BLaER1 (cell line): ENCODE data around the gene OR5H1.
"Not testable (repeated sequence)": the region's sequence is repeated elsewhere in the genome, so short reads cannot be mapped to it uniquely, and the experiment has no call there.

Source experiments
- H3K27ac ChIP-seq: shearing (Covaris generic); formaldehyde crosslinking; 2 replicates; pipeline ENCODE4 v1.8.1; 2022
- H3K27me3 ChIP-seq: shearing (Covaris generic); formaldehyde crosslinking; 2 replicates; pipeline ENCODE4 v1.8.1; 2022
- H3K36me3 ChIP-seq: shearing (Covaris generic); formaldehyde crosslinking; 2 replicates; pipeline ENCODE4 v1.8.1; 2022
- H3K4me1 ChIP-seq: shearing (Covaris generic); formaldehyde crosslinking; 2 replicates; pipeline ENCODE4 v1.8.1; 2022
- H3K4me2 ChIP-seq: shearing (Covaris generic); formaldehyde crosslinking; 2 replicates; pipeline ENCODE4 v1.8.1; 2022
- H3K4me3 ChIP-seq: shearing (Covaris generic); formaldehyde crosslinking; 2 replicates; pipeline ENCODE4 v1.8.1; 2022
- H3K9ac ChIP-seq: shearing (Covaris generic); formaldehyde crosslinking; 2 replicates; pipeline ENCODE4 v1.8.1; 2022
- H3K9me3 ChIP-seq: shearing (Covaris generic); formaldehyde crosslinking; 2 replicates; pipeline ENCODE4 v1.8.1; 2022
- H4K20me1 ChIP-seq: shearing (Covaris generic); formaldehyde crosslinking; 2 replicates; pipeline ENCODE4 v1.8.1; 2022
- Cebpa-rat ChIP-seq: shearing (Covaris generic); IDR thresholded peaks from 2 replicates; pipeline ENCODE4 v1.8.1; 2022

Gene OR5H1

GRCh38 chr3:98140531-98140930 is 10.0 kb downstream of the OR5H1 start:
- Histone ChIP-seq H3K9me3 (no peaks in the 10 kb centered on the region), H3K4me1 (no peaks in the 10 kb centered on the region), H4K20me1 (no peaks in the 10 kb centered on the region), H3K4me3 (no peak overlapping the region), H3K27ac (no peak overlapping the region), H3K36me3 (no peaks in the 10 kb centered on the region), H3K4me2 (no peak overlapping the region), H3K27me3 (no peaks in the 10 kb centered on the region), H3K9ac (no peak overlapping the region)
- no peak for TF ChIP-seq Cebpa-rat

- Histone ChIP-seq H3K9ac (no peak within 1 kb of the TSS), H3K27ac (no peak within 1 kb of the TSS), H3K27me3 (no peaks in the 10 kb centered on the region), H3K4me2 (no peak within 1 kb of the TSS), H4K20me1 (no peaks in the 10 kb centered on the region), H3K4me3 (no peak within 1 kb of the TSS), H3K9me3 (no peaks in the 10 kb centered on the region), H3K4me1 (no peaks in the 10 kb centered on the region), H3K36me3 (no peaks in the 10 kb centered on the region)
- TF ChIP-seq Cebpa-rat = no peak
These were observed 16.7 kb downstream of the OR5H1 start, which contains the start of gene OR5H14 for GRCh38 chr3:98147179-98147578. Gene OR5H14 (plus strand): TSS chr3:98147479. CDS start chr3:98149386, 1,907 bp downstream.

GRCh38 chr3:98148751-98149150 is 18.2 kb downstream of the OR5H1 start:
- no peak overlapping the region for H3K4me3 ChIP-seq
- no peak for TF ChIP-seq Cebpa-rat
- no peaks in the 10 kb centered on the region for H3K27me3 ChIP-seq
- no peaks in the 10 kb centered on the region for H3K9me3 ChIP-seq
- no peaks in the 10 kb centered on the region for H3K4me1 ChIP-seq
- no peaks in the 10 kb centered on the region for H3K36me3 ChIP-seq
- no peak overlapping the region for H3K9ac ChIP-seq
- H4K20me1 ChIP-seq = no peaks in the 10 kb centered on the region
- no peak overlapping the region for H3K4me2 ChIP-seq
- no peak overlapping the region for H3K27ac ChIP-seq

- not testable (repeated sequence) for H3K36me3 ChIP-seq, H3K9ac ChIP-seq, H3K4me2 ChIP-seq, H3K27ac ChIP-seq, H3K4me1 ChIP-seq, H3K4me3 ChIP-seq, H3K9me3 ChIP-seq, H3K27me3 ChIP-seq, H4K20me1 ChIP-seq
These were observed 18.9 kb downstream of the OR5H1 start for GRCh38 chr3:98149456-98149855.

GRCh38 chr3:98151241-98151640 is 20.7 kb downstream of the OR5H1 start:
- Histone ChIP-seq H3K4me1 (no peaks in the 10 kb centered on the region), H4K20me1 (no peaks in the 10 kb centered on the region), H3K36me3 (no peaks in the 10 kb centered on the region), H3K9ac (no peak overlapping the region), H3K27me3 (no peaks in the 10 kb centered on the region), H3K4me3 (no peak overlapping the region), H3K27ac (no peak overlapping the region), H3K9me3 (no peaks in the 10 kb centered on the region), H3K4me2 (no peak overlapping the region)
- no peak for TF ChIP-seq Cebpa-rat

GRCh38 chr3:98166396-98166795 is 35.9 kb downstream of the OR5H1 start, which contains the start of gene OR5H15:
Gene OR5H15 (plus strand): TSS chr3:98166696. CDS start chr3:98168700, 2,004 bp downstream.
- Histone ChIP-seq H3K4me2 (no peak within 1 kb of the TSS), H3K4me1 (no peaks in the 10 kb centered on the region), H3K9me3 (no peaks in the 10 kb centered on the region), H3K9ac (no peak within 1 kb of the TSS), H4K20me1 (no peaks in the 10 kb centered on the region), H3K4me3 (no peak within 1 kb of the TSS), H3K27me3 (no peaks in the 10 kb centered on the region), H3K36me3 (no peaks in the 10 kb centered on the region), H3K27ac (no peak within 1 kb of the TSS)
- no peak for TF ChIP-seq Cebpa-rat

- H3K4me2 ChIP-seq = no peak overlapping the region
- TF ChIP-seq Cebpa-rat = no peak
These were observed 40.5 kb downstream of the OR5H1 start for GRCh38 chr3:98171071-98171470.

GRCh38 chr3:98172621-98173020 is 42.1 kb downstream of the OR5H1 start:
- Histone ChIP-seq H3K27ac (no peak overlapping the region), H3K9me3 (no peaks in the 10 kb centered on the region), H4K20me1 (no peaks in the 10 kb centered on the region), H3K4me2 (no peak overlapping the region), H3K4me1 (no peaks in the 10 kb centered on the region), H3K36me3 (no peaks in the 10 kb centered on the region), H3K4me3 (no peak overlapping the region), H3K27me3 (no peaks in the 10 kb centered on the region), H3K9ac (no peak overlapping the region)
- no peak for TF ChIP-seq Cebpa-rat

More at GRCh38 chr3:98171071-98171470, 40.5 kb downstream of the OR5H1 start:
- Histone ChIP-seq H3K27ac (no peak overlapping the region), H3K36me3 (no peaks in the 10 kb centered on the region), H3K4me3 (no peak overlapping the region), H3K4me1 (no peaks in the 10 kb centered on the region), H3K9me3 (no peaks in the 10 kb centered on the region), H3K9ac (no peak overlapping the region), H4K20me1 (no peaks in the 10 kb centered on the region), H3K27me3 (no peaks in the 10 kb centered on the region)

GRCh38 chr3:98180319-98180890 is 49.9 kb downstream of the OR5H1 start:
- Histone ChIP-seq H4K20me1 (no peaks in the 10 kb centered on the region), H3K9me3 (no peaks in the 10 kb centered on the region), H3K4me1 (no peaks in the 10 kb centered on the region), H3K27ac (no peak overlapping the region), H3K36me3 (no peaks in the 10 kb centered on the region), H3K4me3 (no peak overlapping the region), H3K9ac (no peak overlapping the region), H3K27me3 (no peaks in the 10 kb centered on the region), H3K4me2 (no peak overlapping the region)
- TF ChIP-seq Cebpa-rat = no peak

GRCh38 chr3:98182196-98182595 is 51.7 kb downstream of the OR5H1 start:
- Histone ChIP-seq H3K9ac (no peak overlapping the region), H3K9me3 (no peaks in the 10 kb centered on the region), H4K20me1 (no peaks in the 10 kb centered on the region), H3K4me3 (no peak overlapping the region), H3K4me1 (no peaks in the 10 kb centered on the region), H3K4me2 (no peak overlapping the region), H3K27me3 (no peaks in the 10 kb centered on the region), H3K36me3 (no peaks in the 10 kb centered on the region), H3K27ac (no peak overlapping the region)
- TF ChIP-seq Cebpa-rat = no peak

- Histone ChIP-seq H3K36me3 (no peaks in the 10 kb centered on the region), H3K9ac (no peak overlapping the region), H4K20me1 (no peaks in the 10 kb centered on the region), H3K9me3 (no peaks in the 10 kb centered on the region), H3K4me3 (no peak overlapping the region), H3K4me2 (no peak overlapping the region), H3K27me3 (no peaks in the 10 kb centered on the region), H3K4me1 (no peaks in the 10 kb centered on the region), H3K27ac (no peak overlapping the region)
- TF ChIP-seq Cebpa-rat = no peak
These were observed 54.7 kb downstream of the OR5H1 start for GRCh38 chr3:98185180-98185579.
